KMS-11 (cell line): ENCODE results near the gene NOS3.

Experiments
- H2AFZ ChIP-seq: fragments of 200-600 bp; sonication (generic); 2 replicates; pipeline ENCODE4 v1.6.1; 2016; ENCODE audit warnings: antibody characterized with exemption, mixed run types, low read depth
- H3K27ac ChIP-seq: fragments of 200-600 bp; sonication (generic); 2 replicates; pipeline ENCODE4 v1.6.1; 2016; ENCODE audit warnings: mild to moderate bottlenecking, mixed run types
- H3K27me3 ChIP-seq: fragments of 200-600 bp; sonication (generic); 2 replicates; pipeline ENCODE4 v1.6.1; 2017; ENCODE audit warnings: mild to moderate bottlenecking, low read depth, mixed run types, moderate library complexity; ENCODE audit not compliant: insufficient read depth
- H3K36me3 ChIP-seq: fragments of 200-600 bp; sonication (generic); 2 replicates; pipeline ENCODE4 v1.6.1; 2017; ENCODE audit warnings: mild to moderate bottlenecking, mixed run types; ENCODE audit not compliant: insufficient read depth
- H3K4me1 ChIP-seq: fragments of 200-600 bp; sonication (generic); 2 replicates; pipeline ENCODE4 v1.6.1; 2016; ENCODE audit warnings: mild to moderate bottlenecking, low read depth, mixed run types; ENCODE audit not compliant: poor library complexity, severe bottlenecking
- H3K4me2 ChIP-seq: fragments of 200-600 bp; sonication (generic); 2 replicates; pipeline ENCODE4 v1.7.0; 2016; ENCODE audit warnings: mild to moderate bottlenecking, mixed run types
- H3K4me3 ChIP-seq: fragments of 200-600 bp; sonication (generic); IDR thresholded peaks from 2 replicates; pipeline ENCODE4 v1.6.1; 2017; ENCODE audit warnings: low read depth, low read length, mixed read lengths; ENCODE audit not compliant: insufficient read depth
- H3K79me2 ChIP-seq: fragments of 200-600 bp; sonication (generic); 2 replicates; pipeline ENCODE4 v1.6.1; 2016; ENCODE audit warnings: low read depth, mixed run types; ENCODE audit not compliant: insufficient read depth
- H3K9ac ChIP-seq: fragments of 200-600 bp; sonication (generic); 2 replicates; pipeline ENCODE4 v1.6.1; 2016; ENCODE audit warnings: mild to moderate bottlenecking, mixed run types
- H4K20me1 ChIP-seq: fragments of 200-600 bp; sonication (generic); 2 replicates; pipeline ENCODE4 v1.6.1; 2016; ENCODE audit warnings: mild to moderate bottlenecking, mixed run types; ENCODE audit not compliant: insufficient read depth
- CTCF ChIP-seq: fragments of 200-600 bp; sonication (generic); conservative IDR thresholded peaks from 2 replicates; pipeline ENCODE4 v1.6.1; 2017; ENCODE audit warnings: low read depth, mild to moderate bottlenecking, antibody characterized with exemption, low read length, moderate library complexity, mixed read lengths

Gene NOS3

DNA sequence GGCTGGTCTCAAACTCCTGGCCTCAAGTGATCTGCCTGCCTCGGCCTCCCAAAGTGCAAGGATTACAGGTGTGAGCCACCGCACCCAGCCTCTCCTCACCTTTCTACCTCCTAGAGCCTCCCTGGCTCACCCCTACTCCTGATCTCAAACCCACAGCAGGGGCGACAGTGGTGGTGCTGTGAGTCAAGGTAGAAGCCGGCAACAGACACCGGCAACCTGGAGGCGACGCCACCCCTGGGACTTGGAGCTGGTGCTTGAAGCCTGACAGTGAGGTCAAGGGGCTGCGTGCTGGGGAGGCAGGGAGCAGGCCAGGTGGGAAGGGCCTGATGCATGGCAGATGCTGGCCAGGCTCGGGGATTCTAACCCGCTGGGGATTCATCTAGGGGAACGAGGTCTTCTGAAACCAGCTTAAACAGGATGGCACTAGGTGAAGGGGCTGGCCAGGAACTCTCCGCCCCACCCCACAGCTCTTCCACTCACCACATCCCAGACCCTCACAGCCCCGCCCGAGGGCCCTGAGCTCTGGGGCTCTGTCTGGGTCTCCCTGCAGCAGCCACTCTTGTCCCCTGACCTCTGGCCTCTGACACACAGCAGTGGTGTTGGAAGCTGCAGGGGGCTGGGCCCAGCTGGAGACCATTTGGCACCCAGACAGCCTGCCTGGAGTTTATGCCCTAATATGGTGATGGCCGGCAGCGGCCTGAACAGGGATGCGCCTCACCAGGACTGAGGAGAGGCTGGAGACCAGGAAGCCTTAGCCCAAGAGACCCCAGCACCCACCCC is 29.1 kb upstream of the NOS3 start:
- Histone ChIP-seq H3K79me2 (no peaks in the 10 kb centered on the region), H3K4me2 (no peak overlapping the region), H3K4me3 (no peak overlapping the region), H2AFZ (no peak overlapping the region), H3K27me3 (no peaks in the 10 kb centered on the region), H4K20me1 (no peaks in the 10 kb centered on the region), H3K27ac (no peak overlapping the region), H3K36me3 (no peaks in the 10 kb centered on the region), H3K4me1 (no peaks in the 10 kb centered on the region), H3K9ac (no peak overlapping the region)
- no peak for TF ChIP-seq CTCF

DNA sequence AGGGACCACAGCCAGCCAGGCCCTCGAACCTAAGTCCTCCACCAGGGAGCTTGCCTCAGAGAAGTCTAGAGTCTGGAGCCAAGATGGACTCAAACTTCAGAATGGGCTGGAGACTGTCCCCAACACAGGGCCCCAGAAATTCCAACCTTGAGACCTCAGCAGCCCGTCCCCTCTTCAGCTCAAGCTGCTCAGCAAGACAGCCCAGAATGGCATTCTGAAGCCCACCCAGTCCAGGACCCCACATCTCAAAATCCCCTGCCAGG is 28.6 kb upstream of the NOS3 start:
- H2AFZ ChIP-seq: no peak overlapping the region
- no peak overlapping the region for H3K9ac ChIP-seq
- no peak for TF ChIP-seq CTCF
- H3K27me3 ChIP-seq: no peaks in the 10 kb centered on the region
- no peak overlapping the region for H3K4me3 ChIP-seq
- no peaks in the 10 kb centered on the region for H3K36me3 ChIP-seq
- no peaks in the 10 kb centered on the region for H3K4me1 ChIP-seq
- H4K20me1 ChIP-seq: no peaks in the 10 kb centered on the region
- H3K27ac ChIP-seq: no peak overlapping the region
- H3K79me2 ChIP-seq: no peaks in the 10 kb centered on the region
- H3K4me2 ChIP-seq: no peak overlapping the region

DNA sequence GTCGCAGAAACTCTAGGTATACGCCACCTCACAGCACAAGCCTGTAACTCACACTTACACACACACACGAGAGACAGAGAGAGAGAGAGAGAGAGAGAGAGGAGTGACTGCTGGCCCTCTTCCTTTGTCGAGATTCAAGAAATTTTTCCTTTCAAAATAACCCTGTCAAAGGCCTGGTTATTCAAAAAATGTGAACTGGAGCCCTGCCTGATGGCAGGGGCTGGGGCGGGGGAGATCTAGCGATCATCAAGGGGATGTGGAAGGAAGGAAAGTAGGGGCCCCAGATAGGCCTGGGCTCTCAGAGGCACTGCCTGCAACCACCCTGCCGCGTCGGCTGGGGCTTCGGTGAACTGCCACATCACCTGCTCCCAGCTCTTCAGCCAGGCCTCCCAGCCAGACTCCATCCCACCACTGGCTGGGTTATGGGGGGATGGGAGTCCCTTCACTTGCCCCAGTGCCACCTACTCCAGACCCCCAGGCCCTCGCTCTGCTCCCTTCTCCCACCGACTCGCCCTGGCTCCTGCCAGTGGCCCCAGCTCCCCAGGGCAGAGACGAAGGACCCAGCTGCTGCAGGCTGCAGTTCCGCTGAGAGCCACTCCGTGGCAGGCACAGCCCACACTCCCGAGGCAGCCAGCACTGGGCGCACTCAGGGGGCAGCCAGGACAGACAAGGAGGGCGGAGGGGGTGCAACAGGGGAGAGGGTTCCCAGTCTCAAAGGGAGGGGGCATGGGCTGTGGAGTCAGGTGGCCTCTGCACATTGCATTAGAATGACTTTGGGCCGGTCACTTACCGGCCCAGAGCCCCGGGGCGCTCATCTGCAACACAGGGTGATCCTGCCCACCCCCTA is 28.0 kb upstream of the NOS3 start:
- Histone ChIP-seq H2AFZ (no peak overlapping the region), H4K20me1 (no peaks in the 10 kb centered on the region), H3K4me3 (no peak overlapping the region), H3K36me3 (no peaks in the 10 kb centered on the region), H3K4me2 (no peak overlapping the region), H3K4me1 (no peaks in the 10 kb centered on the region), H3K27me3 (no peaks in the 10 kb centered on the region), H3K79me2 (no peaks in the 10 kb centered on the region), H3K9ac (no peak overlapping the region), H3K27ac (no peak overlapping the region)
- peak; percentile 60 for TF ChIP-seq CTCF

GRCh38 chr7:150963707-150964559 is 26.9 kb upstream of the NOS3 start:
- Histone ChIP-seq H3K4me2 (no peak overlapping the region), H3K79me2 (no peaks in the 10 kb centered on the region), H2AFZ (no peak overlapping the region), H4K20me1 (no peaks in the 10 kb centered on the region), H3K36me3 (no peaks in the 10 kb centered on the region), H3K4me3 (no peak overlapping the region), H3K4me1 (no peaks in the 10 kb centered on the region), H3K27ac (no peak overlapping the region), H3K27me3 (no peaks in the 10 kb centered on the region), H3K9ac (no peak overlapping the region)
- TF ChIP-seq CTCF: no peak
